Measurements from ENCODE around the gene TRIM9.

- no peak for TF ChIP-seq CTCF (IDR thresholded peaks at IDR 0.05; ENCODE audit: low read depth, low read length)
- TF ChIP-seq EZH2phosphoT487 (IDR thresholded peaks at IDR 0.05; ENCODE audit: low read depth) = no peak
Measured at GRCh38 chr14:50984036-50984710, 110.7 kb downstream of the TRIM9 start.

All from OCI-LY3 (cell line).